ENCODE measurements around the gene TULP4. TPM values are rescaled to one million over a fixed set of nuclear protein-coding genes. Genes with fewer than 3 reads are reported as not detected.

TULP4 gene
- polyA plus RNA-seq, 3 donors, result 6.5 to 10.6 (median 7.9) TPM

DNA sequence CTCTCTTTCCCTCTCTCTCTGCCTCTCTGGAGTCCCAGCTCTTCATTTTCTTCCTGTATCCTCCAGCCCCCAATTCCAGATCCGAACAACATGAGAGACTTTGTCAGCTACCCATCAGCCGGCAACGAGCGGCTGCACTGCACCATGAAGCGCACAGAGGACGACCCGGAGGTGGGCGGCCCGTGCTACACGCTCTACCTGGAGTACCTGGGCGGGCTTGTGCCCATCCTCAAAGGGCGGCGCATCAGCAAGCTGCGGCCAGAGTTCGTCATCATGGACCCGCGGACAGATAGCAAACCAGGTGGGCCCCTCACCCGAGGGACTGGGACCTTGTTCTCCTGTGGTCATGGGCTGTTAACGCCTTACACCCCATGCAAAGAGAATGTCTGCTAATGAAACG, 168.7 kb downstream of the TULP4 start:
- TF ChIP-seq, protein P1, sequence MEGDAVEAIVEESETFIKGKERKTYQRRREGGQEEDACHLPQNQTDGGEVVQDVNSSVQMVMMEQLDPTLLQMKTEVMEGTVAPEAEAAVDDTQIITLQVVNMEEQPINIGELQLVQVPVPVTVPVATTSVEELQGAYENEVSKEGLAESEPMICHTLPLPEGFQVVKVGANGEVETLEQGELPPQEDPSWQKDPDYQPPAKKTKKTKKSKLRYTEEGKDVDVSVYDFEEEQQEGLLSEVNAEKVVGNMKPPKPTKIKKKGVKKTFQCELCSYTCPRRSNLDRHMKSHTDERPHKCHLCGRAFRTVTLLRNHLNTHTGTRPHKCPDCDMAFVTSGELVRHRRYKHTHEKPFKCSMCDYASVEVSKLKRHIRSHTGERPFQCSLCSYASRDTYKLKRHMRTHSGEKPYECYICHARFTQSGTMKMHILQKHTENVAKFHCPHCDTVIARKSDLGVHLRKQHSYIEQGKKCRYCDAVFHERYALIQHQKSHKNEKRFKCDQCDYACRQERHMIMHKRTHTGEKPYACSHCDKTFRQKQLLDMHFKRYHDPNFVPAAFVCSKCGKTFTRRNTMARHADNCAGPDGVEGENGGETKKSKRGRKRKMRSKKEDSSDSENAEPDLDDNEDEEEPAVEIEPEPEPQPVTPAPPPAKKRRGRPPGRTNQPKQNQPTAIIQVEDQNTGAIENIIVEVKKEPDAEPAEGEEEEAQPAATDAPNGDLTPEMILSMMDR (IDR thresholded peaks at IDR 0.05), result no peak
- Histone ChIP-seq H3K27me3 (ENCODE audit: control insufficient read depth in 2 of 2, insufficient read depth in 2 of 2, low read length in 2 of 2) (no peaks in the 10 kb centered on the region), H3K4me3 (replicated peaks in 1 of 3; ENCODE audit: low read depth in 2 of 3, low read length in 3 of 3) (no peak overlapping the region), H4K20me1 (ENCODE audit: insufficient read depth, low read length) (no peaks in the 10 kb centered on the region), H2AFZ (ENCODE audit: insufficient read depth, low read depth, low read length, poor library complexity, severe bottlenecking) (no peak overlapping the region), H3K4me2 (replicated peaks; ENCODE audit: extremely low read depth, low read length, poor library complexity, severe bottlenecking) (no peak overlapping the region), H3K9me3 (replicated peaks in 1 of 2; ENCODE audit: control insufficient read depth in 1 of 2, insufficient read depth in 1 of 2, low read length in 2 of 2) (no peaks in the 10 kb centered on the region), H3K9ac (ENCODE audit: insufficient read depth, low read length, poor library complexity, severe bottlenecking) (no peak overlapping the region), H3K79me2 (ENCODE audit: insufficient read depth, low read length) (no peaks in the 10 kb centered on the region), H3K36me3 (replicated peaks in 1 of 2; ENCODE audit: control insufficient read depth in 1 of 2, insufficient read depth in 2 of 2, low read length in 2 of 2) (peaks cover 37 to 76% of the 10 kb centered on the region in 2 donors), H3K27ac (ENCODE audit: low read depth in 1 of 2, low read length in 2 of 2) (no peak overlapping the region), H3K4me1 (ENCODE audit: control insufficient read depth in 1 of 2, insufficient read depth in 2 of 2, low read length in 2 of 2) (no peaks in the 10 kb centered on the region)
- Mint-ChIP-seq H3K9me3 (peaks cover 0 to 2% (median 0%) of the 10 kb centered on the region in 7 donors), H3K27ac (no peak overlapping the region), H3K4me1 (no peaks in the 10 kb centered on the region), H3K4me3 (no peak overlapping the region), H3K27me3 (ENCODE audit: low read depth in 3 of 3) (peaks cover 0 to 2% (median 0%) of the 10 kb centered on the region in 3 donors), H3K36me3 (peaks cover 62 to 67% of the 10 kb centered on the region in 2 donors)
- intact Hi-C loops (cut with micrococcal nuclease), result no loop called here
- DNase-seq, result no peak
- WGBS (ENCODE audit: insufficient coverage), result 99% methylated on average over 20 of the region's 20 CpGs

DNA sequence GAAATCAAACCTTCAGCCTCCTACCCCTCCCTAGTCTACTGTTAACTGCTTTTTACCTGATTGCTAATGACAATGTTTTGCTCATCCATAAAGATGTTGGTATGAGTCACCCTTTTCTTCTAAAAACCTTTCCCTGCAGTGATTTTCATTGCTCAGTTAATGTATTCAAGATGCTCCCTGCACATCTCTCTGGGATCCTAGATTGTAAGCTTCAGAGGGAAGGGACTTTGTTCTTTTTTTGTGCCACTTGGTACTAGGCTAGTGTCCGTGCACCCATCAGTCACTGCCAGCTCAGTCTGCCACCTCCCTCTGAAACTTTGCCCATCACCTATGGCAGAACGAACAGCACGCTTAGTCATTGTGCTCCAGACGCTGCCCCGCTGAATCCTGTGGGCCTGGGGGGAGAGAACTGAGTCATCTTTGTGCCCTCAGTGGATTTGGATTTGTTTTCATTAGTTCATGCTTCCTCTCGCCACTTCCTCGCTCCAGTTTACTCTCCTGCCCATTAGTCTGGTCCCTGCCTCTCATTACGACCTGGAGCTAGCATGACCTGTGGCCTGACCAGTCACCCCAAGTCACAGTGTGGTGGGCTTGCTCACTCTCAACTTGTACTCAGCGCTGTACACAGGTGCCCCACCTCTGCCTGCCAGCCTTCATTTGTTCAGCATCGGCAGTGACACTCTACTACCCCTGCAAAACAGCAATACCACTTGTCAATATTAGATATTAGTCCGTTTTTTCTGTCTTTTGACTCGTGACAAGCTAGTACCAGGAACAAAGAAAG, 169.6 kb downstream of the TULP4 start:
- intact Hi-C loops (cut with micrococcal nuclease), result no loop called here
- no peak for DNase-seq
- peak overlapping the region in 1 of 7 donors; percentile 7 for H3K27ac Mint-ChIP-seq
- no peaks in the 10 kb centered on the region for H3K9me3 ChIP-seq (replicated peaks in 1 of 2; ENCODE audit: control insufficient read depth in 1 of 2, insufficient read depth in 1 of 2, low read length in 2 of 2)
- no peaks in the 10 kb centered on the region for H4K20me1 ChIP-seq (ENCODE audit: insufficient read depth, low read length)
- H3K36me3 Mint-ChIP-seq, result peaks cover 62 to 63% of the 10 kb centered on the region in 2 donors
- no peak overlapping the region for H2AFZ ChIP-seq (ENCODE audit: insufficient read depth, low read depth, low read length, poor library complexity, severe bottlenecking)
- TF ChIP-seq, protein P1 (IDR thresholded peaks at IDR 0.05), result no peak
- H3K27ac ChIP-seq (ENCODE audit: low read depth in 1 of 2, low read length in 2 of 2), result no peak overlapping the region
- no peaks in the 10 kb centered on the region for H3K4me1 Mint-ChIP-seq
- no peak overlapping the region for H3K4me2 ChIP-seq (replicated peaks; ENCODE audit: extremely low read depth, low read length, poor library complexity, severe bottlenecking)
- H3K4me1 ChIP-seq (ENCODE audit: control insufficient read depth in 1 of 2, insufficient read depth in 2 of 2, low read length in 2 of 2), result no peaks in the 10 kb centered on the region
- no peak overlapping the region for H3K9ac ChIP-seq (ENCODE audit: insufficient read depth, low read length, poor library complexity, severe bottlenecking)
- H3K4me3 Mint-ChIP-seq, result no peak overlapping the region
- peaks cover 0 to 2% (median 0%) of the 10 kb centered on the region in 3 donors for H3K27me3 Mint-ChIP-seq (ENCODE audit: low read depth in 3 of 3)
- no peaks in the 10 kb centered on the region for H3K79me2 ChIP-seq (ENCODE audit: insufficient read depth, low read length)
- no peaks in the 10 kb centered on the region for H3K27me3 ChIP-seq (ENCODE audit: control insufficient read depth in 2 of 2, insufficient read depth in 2 of 2, low read length in 2 of 2)
- H3K4me3 ChIP-seq (replicated peaks in 1 of 3; ENCODE audit: low read depth in 2 of 3, low read length in 3 of 3), result no peak overlapping the region
- peaks cover 0 to 2% (median 0%) of the 10 kb centered on the region in 7 donors for H3K9me3 Mint-ChIP-seq
- H3K36me3 ChIP-seq (replicated peaks in 1 of 2; ENCODE audit: control insufficient read depth in 1 of 2, insufficient read depth in 2 of 2, low read length in 2 of 2), result peaks cover 34 to 76% of the 10 kb centered on the region in 2 donors
- WGBS (ENCODE audit: insufficient coverage), result 89% methylated on average over 7 of the region's 12 CpGs
